Measurements from ENCODE around the gene PRMT7.

Gene PRMT7

GRCh38 chr16:68363658-68364521, 53.1 kb downstream of the PRMT7 start:
- no peak for DNase-seq (ENCODE audit: low read depth in 2 of 2)

DNA sequence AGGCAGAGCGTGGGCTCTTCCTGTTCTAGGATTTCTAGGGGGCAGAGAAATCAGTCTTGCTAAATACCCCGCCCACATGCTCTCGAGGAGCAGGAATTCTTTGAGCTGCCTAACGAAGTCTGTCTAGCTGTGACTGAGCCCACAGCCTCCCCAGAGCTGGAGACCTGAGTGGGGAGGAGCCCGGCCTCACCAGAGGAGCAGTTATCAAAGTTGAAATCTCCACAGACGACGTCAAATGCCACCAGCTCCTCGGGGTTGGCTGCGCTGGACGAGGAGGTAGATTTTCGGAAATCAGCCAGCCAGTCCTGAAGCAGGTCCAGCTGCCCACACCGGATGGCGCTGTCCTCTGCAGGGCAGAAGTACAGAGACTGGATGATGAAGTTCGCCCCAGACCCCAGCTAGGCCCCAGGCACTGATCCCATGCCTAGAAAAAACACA, 53.8 kb downstream of the PRMT7 start:
- DNase-seq (ENCODE audit: low read depth in 2 of 2) = no peak

DNA sequence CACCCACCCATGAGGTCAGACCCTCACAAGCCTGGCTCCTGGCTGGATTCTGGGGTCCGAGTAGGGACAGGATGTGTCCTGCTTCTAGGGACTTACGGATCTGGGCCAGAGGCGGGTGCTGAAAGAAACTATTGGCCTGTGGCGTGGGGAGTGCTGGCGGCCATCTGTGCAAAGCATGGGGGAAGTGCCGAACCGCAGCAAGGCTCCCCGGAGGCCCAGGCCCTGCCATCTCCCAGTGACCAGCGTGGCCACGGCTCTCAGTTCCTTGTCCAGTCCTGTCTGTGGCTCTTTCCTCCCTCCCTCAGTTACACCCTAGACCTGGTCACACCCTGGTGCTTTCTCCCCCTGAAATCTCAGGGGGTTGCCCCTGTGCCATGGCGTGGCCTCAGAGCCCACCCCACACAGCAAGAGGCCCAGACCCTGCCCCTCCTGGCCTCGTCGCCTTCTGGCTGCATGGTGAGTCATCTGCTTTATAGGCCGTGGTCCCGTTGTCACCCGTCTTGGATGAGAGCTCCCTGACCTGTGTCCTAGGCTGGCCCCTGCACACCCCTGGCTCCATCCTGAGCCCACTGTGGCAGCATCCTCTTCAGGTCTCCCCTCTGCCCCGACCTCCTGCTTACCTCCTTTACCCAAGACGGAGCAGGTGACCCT, 54.5 kb downstream of the PRMT7 start:
- DNase-seq (ENCODE audit: low read depth in 2 of 2) = no peak

- no peak for DNase-seq (ENCODE audit: low read depth in 2 of 2)
Observed at GRCh38 chr16:68366062-68366461, 55.2 kb downstream of the PRMT7 start.

- no peak for DNase-seq (ENCODE audit: low read depth in 2 of 2)
Observed at GRCh38 chr16:68367030-68367429, 56.2 kb downstream of the PRMT7 start.

DNA sequence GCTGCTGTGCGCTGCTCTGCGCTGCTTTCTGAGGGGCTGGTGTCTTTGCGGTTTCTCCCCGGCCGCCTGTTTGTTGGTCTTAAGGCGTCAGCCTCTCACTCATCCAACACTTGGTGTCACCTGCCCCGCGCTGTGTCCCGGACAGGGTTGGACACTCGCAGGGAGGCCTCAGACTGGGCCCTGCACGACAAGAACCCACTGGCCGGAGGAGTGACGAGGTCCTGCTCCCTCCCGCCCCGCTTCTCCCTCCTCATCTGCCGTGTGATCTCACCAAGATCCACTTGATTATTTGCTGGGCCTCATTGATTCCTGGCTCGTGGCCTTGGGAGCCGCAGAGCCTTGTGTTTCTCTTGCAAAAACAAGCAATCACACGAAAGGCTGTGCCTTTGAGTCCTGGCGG, 56.6 kb downstream of the PRMT7 start:
- no peak for DNase-seq (ENCODE audit: low read depth in 2 of 2)

- no peak for DNase-seq (ENCODE audit: low read depth in 2 of 2)
Observed at GRCh38 chr16:68367891-68368290, 57.1 kb downstream of the PRMT7 start.

- DNase-seq (ENCODE audit: low read depth in 2 of 2) = no peak
Observed at GRCh38 chr16:68368301-68368888, 57.6 kb downstream of the PRMT7 start.

GRCh38 chr16:68369168-68369567, 58.3 kb downstream of the PRMT7 start:
- no peak for DNase-seq (ENCODE audit: low read depth in 2 of 2)

GRCh38 chr16:68369697-68370580, 59.1 kb downstream of the PRMT7 start:
- DNase-seq (ENCODE audit: low read depth in 2 of 2) = no peak

DNA sequence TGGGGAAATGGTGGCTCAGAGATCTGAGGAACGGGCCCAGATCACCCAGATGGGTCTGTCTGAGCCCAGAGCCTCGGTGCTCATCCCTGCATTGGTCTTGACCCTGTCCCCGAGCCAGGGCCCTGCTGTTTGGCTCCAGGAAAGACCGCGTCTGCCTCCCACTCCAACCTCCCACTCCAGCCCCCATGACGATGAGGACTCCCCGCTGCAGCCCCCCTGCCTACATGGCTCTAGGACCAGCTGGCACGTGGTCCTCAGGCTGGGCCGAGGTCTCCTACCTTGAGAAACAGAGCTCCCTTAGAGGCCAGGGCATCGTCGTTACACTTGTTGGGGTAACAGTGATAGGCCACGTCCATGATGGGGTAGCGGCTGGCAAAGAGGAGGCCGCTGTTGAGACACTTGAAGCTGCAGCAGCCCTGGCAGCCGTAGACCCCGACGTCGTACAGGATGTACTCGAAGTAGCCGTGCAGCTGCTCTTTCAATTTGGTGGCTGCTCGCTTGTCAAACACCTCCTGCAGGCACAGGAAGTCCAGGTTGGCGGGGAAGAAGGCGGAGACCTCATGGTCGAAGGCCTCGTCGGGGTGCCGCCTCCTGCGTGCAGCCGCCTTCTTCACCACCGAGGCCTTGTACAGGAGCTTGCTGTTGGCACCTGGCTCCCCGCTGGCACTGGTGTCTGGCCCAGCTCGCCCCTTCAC, 59.9 kb downstream of the PRMT7 start:
- no peak for DNase-seq (ENCODE audit: low read depth in 2 of 2)

DNA sequence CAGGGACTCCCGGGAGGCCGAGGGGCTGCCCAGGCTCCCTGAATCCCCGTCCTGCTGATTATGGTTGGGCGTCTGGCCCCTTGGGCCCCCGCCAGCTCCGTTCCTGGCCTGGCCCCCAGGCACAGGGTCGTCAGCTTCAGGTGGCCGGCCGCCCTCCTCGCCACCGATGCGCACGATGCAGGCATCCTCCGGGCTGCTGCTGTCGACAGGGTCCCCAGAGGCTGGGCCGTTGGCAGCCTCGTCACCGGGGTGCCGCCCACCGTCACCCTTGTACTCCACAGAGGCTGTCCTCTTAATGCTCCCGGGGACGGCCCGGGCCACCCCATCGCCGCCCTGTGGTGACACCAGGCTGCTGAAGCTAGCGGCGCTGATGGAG, 60.4 kb downstream of the PRMT7 start:
- no peak for DNase-seq (ENCODE audit: low read depth in 2 of 2)

DNA sequence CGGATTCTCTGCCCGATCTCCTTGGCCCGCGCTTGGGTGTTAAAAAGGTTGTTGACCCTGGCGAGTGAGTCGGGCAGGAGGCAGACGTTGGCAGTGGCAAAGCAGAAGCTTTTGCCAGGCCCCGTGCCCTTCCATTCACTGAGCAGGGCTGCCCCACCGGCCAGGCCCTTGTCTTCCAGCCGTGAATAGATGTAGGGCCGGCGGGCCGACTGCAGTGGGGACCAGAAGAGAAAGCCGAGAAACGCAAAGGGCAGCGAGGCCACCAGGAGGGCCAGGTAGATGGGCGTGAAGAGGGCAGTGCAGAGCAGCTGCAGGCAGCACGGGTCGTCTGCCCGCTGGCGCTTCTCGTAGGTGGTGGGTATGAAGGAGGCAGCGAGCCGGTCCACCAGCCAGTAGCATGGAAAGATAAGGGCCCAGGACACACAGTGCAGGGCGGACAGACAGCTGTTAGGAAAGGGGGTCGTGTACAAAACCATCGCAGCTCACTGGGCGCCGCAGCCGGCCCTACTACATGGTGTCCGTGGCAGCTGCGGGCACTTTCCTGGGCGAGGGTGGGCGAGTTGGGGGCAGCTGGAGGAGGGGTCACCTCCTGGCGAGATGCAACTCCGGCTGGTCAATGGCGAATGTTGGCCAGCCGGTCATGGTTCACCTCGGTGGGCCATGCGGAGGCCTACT, 61.0 kb downstream of the PRMT7 start:
- no peak for DNase-seq (ENCODE audit: low read depth in 2 of 2)

- no peak for DNase-seq (ENCODE audit: low read depth in 2 of 2)
Observed at GRCh38 chr16:68372381-68372720, 61.5 kb downstream of the PRMT7 start.

DNA sequence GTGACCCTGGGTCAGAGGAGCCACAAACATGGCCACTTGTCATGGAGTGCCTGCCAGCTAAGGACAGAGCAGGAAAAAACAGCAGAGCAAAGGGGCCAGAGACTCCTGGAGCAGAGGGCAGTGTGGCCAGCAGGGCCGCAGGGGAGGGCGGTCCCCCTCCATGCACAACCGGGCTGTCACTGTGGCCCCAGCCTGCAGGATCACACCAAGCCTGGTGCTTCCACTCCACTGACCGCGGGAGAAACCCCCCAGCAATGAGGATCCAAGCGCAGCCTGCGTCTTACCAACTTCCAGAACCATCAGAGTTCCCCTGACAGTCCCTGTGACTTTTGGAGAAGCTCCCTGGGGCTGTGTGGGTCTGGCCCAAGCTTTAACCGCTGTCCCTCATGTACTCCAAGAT, 62.0 kb downstream of the PRMT7 start:
- no peak for DNase-seq (ENCODE audit: low read depth in 2 of 2)

- DNase-seq (ENCODE audit: low read depth in 2 of 2) = no peak
Observed at GRCh38 chr16:68373528-68374245, 62.9 kb downstream of the PRMT7 start.

- no peak for DNase-seq (ENCODE audit: low read depth in 2 of 2)
Observed at GRCh38 chr16:68374246-68374805, 63.5 kb downstream of the PRMT7 start.

GRCh38 chr16:68374961-68375660, 64.3 kb downstream of the PRMT7 start:
- DNase-seq (ENCODE audit: low read depth in 2 of 2) = no peak

Data from fibroblast of skin of left biceps (primary cell).